Panc1 (cell line): Measurements from ENCODE around the gene PSMB2. TPM values are rescaled to one million over a fixed set of nuclear protein-coding genes. Genes with fewer than 3 reads are reported as not detected.

Experiments
- ATAC-seq: fragments of 200-7000 bp; cut with Tn5 transposase; 2 replicates; pipeline ENCODE4 v1.9.1; 2020; ENCODE audit warnings: mild to moderate bottlenecking, moderate library complexity
- BruUV-seq: library from RNA; stranded (reverse); fragments of 400-500 nt; replicated peaks from 2 replicates; lab custom pipeline; 2021; lab: Mats Ljungman, UMichigan
- CTCF ChIA-PET: fragments of 300-600 bp; sonication (Branson Sonifier 250); formaldehyde crosslinking; loops from one replicate; lab custom pipeline; 2022; ENCODE audit warnings: antibody characterized with exemption; lab: Charles Lee
- POLR2A ChIA-PET: fragments of 300-600 bp; sonication (Branson Sonifier 250); formaldehyde crosslinking; loops from one replicate; lab custom pipeline; 2022; ENCODE audit warnings: antibody characterized with exemption; lab: Charles Lee
- DNase-seq: peaks from one replicate; pipeline ENCODE4 v3.0.0-alpha.2; 2010; ENCODE audit warnings: low read depth, low spot score
- H3K27ac ChIP-seq: 2 replicates; pipeline ENCODE4 v1.5.1; 2011; ENCODE audit warnings: mild to moderate bottlenecking, low read length, inconsistent platforms
- H3K27me3 ChIP-seq: fragments of 200-500 bp; sonication (Bioruptor generic); 2 replicates; pipeline ENCODE4 v1.6.0; 2014; ENCODE audit warnings: low read length, inconsistent platforms; ENCODE audit not compliant: control insufficient read depth, insufficient read depth
- H3K36me3 ChIP-seq: fragments of 200-500 bp; sonication (Bioruptor generic); 2 replicates; pipeline ENCODE4 v1.5.1; 2014; ENCODE audit warnings: inconsistent platforms, mild to moderate bottlenecking, low read length, moderate library complexity; ENCODE audit not compliant: control insufficient read depth, insufficient read depth
- H3K4me1 ChIP-seq: 2 replicates; pipeline ENCODE4 v1.5.1; 2011; ENCODE audit warnings: inconsistent platforms, mild to moderate bottlenecking, low read length, moderate library complexity; ENCODE audit not compliant: control insufficient read depth, insufficient read depth
- H3K4me3 ChIP-seq, 2 experiments: 2 replicates each; pipeline ENCODE4 v1.5.1; 2011 to 2012; ENCODE audit warnings: low read depth in 2 of 2, low read length in 2 of 2, mild to moderate bottlenecking in 2 of 2, inconsistent platforms in 1 of 2, moderate library complexity in 1 of 2
- H3K9me3 ChIP-seq: fragments of 200-500 bp; sonication (Bioruptor generic); 2 replicates; pipeline ENCODE4 v1.5.1; 2014; ENCODE audit warnings: low read depth, mild to moderate bottlenecking, inconsistent platforms, low read length, moderate library complexity; ENCODE audit not compliant: control insufficient read depth, insufficient read depth
- CTCF ChIP-seq: fragments of 450-650 bp; IDR thresholded peaks from 2 replicates; pipeline ENCODE4 v1.5.1; 2017; ENCODE audit warnings: mild to moderate bottlenecking
- POLR2AphosphoS5 ChIP-seq: IDR thresholded peaks from 2 replicates; pipeline ENCODE4 v1.6.1; 2012; ENCODE audit warnings: mild to moderate bottlenecking, low read depth, low read length, moderate library complexity
- REST ChIP-seq, 2 experiments: IDR thresholded peaks; 2 replicates each; pipeline ENCODE4 v1.6.1; 2011 to 2012; ENCODE audit warnings: low read depth in 2 of 2, control low read depth in 1 of 2, low read length in 1 of 2, mild to moderate bottlenecking in 1 of 2, moderate library complexity in 1 of 2; ENCODE audit not compliant: insufficient read depth in 1 of 2
- SIN3A ChIP-seq: IDR thresholded peaks from 2 replicates; pipeline ENCODE4 v1.6.1; 2012; ENCODE audit warnings: low read depth, mild to moderate bottlenecking, low read length, moderate library complexity, borderline replicate concordance; ENCODE audit not compliant: insufficient read depth
- TCF7L2 ChIP-seq: IDR thresholded peaks from 2 replicates; pipeline ENCODE4 v1.6.1; 2011; ENCODE audit warnings: mild to moderate bottlenecking, low read depth, low read length, inconsistent platforms
- in situ Hi-C: cut with HindIII; loops from 2 replicates; pipeline ENCODE4 v1.10.0; 2016; ENCODE audit warnings: low sequenced_read_pairs, low pct_unique_long_range_greater_than_20kb
- intact Hi-C: fragments of 100-400 bp; cut with micrococcal nuclease; formaldehyde crosslinking; loops from one replicate; pipeline ENCODE4 v1.10.0; 2022; ENCODE audit not compliant: unreplicated experiment
- total RNA-seq: library from RNA; stranded (reverse); gene quantifications from one replicate; pipeline ENCODE4 v1.2.1, GENCODE V29; 2021; ENCODE audit not compliant: unreplicated experiment

Gene PSMB2
- total RNA-seq, 1 experiment from 2014 or later = 95.0 TPM

GRCh38 chr1:35569936-35570335 is 71.4 kb downstream of the PSMB2 start:
- Histone ChIP-seq H3K9me3 (no peaks in the 10 kb centered on the region), H3K36me3 (no peaks in the 10 kb centered on the region), H3K27me3 (no peaks in the 10 kb centered on the region), H3K4me3 (no peak overlapping the region), H3K4me1 (peaks cover 4% of the 10 kb centered on the region), H3K27ac (no peak overlapping the region)
- TF ChIP-seq SIN3A (no peak), CTCF (no peak), TCF7L2 (no peak), POLR2AphosphoS5 (no peak), REST (IDR thresholded peaks at IDR 0.05; ENCODE audit: insufficient read depth in 1 of 2, low read depth in 2 of 2, low read length in 1 of 2) (no peak)
- intact Hi-C loops = loop anchor here (1.0 to 2.0 kb wide), 2 partner anchors 157 to 205 kb away; no protein-coding TSS in a partner anchor
- ATAC-seq (no peak), DNase-seq (no peak)
- CTCF ChIA-PET = no interaction called here
- BruUV-seq = no TSS peak
- in situ Hi-C loops = no loop called here
- POLR2A ChIA-PET = no interaction called here

GRCh38 chr1:35568975-35569395 is 72.3 kb downstream of the PSMB2 start:
- TF ChIP-seq CTCF = peak; percentile 92
- TF ChIP-seq TCF7L2 = no peak
- H3K36me3 ChIP-seq = no peaks in the 10 kb centered on the region; the same call in 1 of the 2 replicates
- no peaks in the 10 kb centered on the region for H3K9me3 ChIP-seq
- no peaks in the 10 kb centered on the region for H3K27me3 ChIP-seq
- BruUV-seq = no TSS peak
- ChIA-PET CTCF (interaction anchor here (0.6 to 2.0 kb wide), 6 partner anchors 11 to 158 kb away, joined by 3 to 12 read pairs (median 6); no protein-coding TSS in a partner anchor), POLR2A (no interaction called here)
- no peak overlapping the region for H3K4me3 ChIP-seq
- intact Hi-C loops (loop anchor here (1.0 to 2.0 kb wide), 2 partner anchors 158 to 206 kb away; no protein-coding TSS in a partner anchor), in situ Hi-C loops (no loop called here)
- DNase-seq = peak; percentile 64
- ATAC-seq = peak; percentile 68
- no peak overlapping the region for H3K27ac ChIP-seq
- peaks cover 4% of the 10 kb centered on the region for H3K4me1 ChIP-seq
